HL-60 (cell line): ENCODE measurements around the gene GFI1.

ENCODE experiments used
- CTCF ChIP-seq: IDR thresholded peaks from one replicate; pipeline ENCODE4 v1.5.1; 2011; ENCODE audit warnings: low read length, control low read depth, inconsistent platforms; ENCODE audit not compliant: insufficient read depth
- GABPA ChIP-seq: IDR thresholded peaks from 2 replicates; pipeline ENCODE4 v1.6.1; 2012; ENCODE audit warnings: low read depth
- POLR2AphosphoS5 ChIP-seq: IDR thresholded peaks from 2 replicates; pipeline ENCODE4 v1.6.1; 2012; ENCODE audit warnings: low read depth
- SPI1 ChIP-seq: IDR thresholded peaks from 2 replicates; pipeline ENCODE4 v1.6.1; 2012; ENCODE audit warnings: low read depth, mild to moderate bottlenecking, borderline replicate concordance
- TF ChIP-seq, protein P1 (sequence below): IDR thresholded peaks from 2 replicates; pipeline ENCODE4 v1.6.1; 2012; ENCODE audit warnings: low read depth; ENCODE audit not compliant: insufficient replicate concordance

GRCh38 chr1:92441697-92442342 lies 44.9 kb downstream of the GFI1 start:
- TF ChIP-seq CTCF (no peak), POLR2AphosphoS5 (no peak), SPI1 (no peak), GABPA (no peak)
- TF ChIP-seq, protein P1, sequence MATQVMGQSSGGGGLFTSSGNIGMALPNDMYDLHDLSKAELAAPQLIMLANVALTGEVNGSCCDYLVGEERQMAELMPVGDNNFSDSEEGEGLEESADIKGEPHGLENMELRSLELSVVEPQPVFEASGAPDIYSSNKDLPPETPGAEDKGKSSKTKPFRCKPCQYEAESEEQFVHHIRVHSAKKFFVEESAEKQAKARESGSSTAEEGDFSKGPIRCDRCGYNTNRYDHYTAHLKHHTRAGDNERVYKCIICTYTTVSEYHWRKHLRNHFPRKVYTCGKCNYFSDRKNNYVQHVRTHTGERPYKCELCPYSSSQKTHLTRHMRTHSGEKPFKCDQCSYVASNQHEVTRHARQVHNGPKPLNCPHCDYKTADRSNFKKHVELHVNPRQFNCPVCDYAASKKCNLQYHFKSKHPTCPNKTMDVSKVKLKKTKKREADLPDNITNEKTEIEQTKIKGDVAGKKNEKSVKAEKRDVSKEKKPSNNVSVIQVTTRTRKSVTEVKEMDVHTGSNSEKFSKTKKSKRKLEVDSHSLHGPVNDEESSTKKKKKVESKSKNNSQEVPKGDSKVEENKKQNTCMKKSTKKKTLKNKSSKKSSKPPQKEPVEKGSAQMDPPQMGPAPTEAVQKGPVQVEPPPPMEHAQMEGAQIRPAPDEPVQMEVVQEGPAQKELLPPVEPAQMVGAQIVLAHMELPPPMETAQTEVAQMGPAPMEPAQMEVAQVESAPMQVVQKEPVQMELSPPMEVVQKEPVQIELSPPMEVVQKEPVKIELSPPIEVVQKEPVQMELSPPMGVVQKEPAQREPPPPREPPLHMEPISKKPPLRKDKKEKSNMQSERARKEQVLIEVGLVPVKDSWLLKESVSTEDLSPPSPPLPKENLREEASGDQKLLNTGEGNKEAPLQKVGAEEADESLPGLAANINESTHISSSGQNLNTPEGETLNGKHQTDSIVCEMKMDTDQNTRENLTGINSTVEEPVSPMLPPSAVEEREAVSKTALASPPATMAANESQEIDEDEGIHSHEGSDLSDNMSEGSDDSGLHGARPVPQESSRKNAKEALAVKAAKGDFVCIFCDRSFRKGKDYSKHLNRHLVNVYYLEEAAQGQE: no peak
